GM18526 (cell line): ENCODE measurements around the gene DONSON.

Experiments
- POLR2A ChIP-seq: IDR thresholded peaks from 3 replicates; pipeline ENCODE4 v1.6.1; 2011; ENCODE audit not compliant: insufficient read length; ENCODE audit errors: extremely low read depth

DONSON gene

GRCh38 chr21:33567914-33568313, 20.6 kb downstream of the DONSON start:
- no peak for TF ChIP-seq POLR2A

GRCh38 chr21:33566514-33566913, 22.0 kb downstream of the DONSON start:
- no peak for TF ChIP-seq POLR2A

GRCh38 chr21:33562389-33562788, 26.1 kb downstream of the DONSON start:
- TF ChIP-seq POLR2A = no peak

GRCh38 chr21:33561373-33561772, 27.1 kb downstream of the DONSON start:
- TF ChIP-seq POLR2A = no peak

- no peak for TF ChIP-seq POLR2A
Measured at GRCh38 chr21:33560965-33561364, 27.5 kb downstream of the DONSON start.

- TF ChIP-seq POLR2A = no peak
Measured at GRCh38 chr21:33559813-33560212, 28.7 kb downstream of the DONSON start.

- no peak for TF ChIP-seq POLR2A
Measured at GRCh38 chr21:33558777-33559421, 29.6 kb downstream of the DONSON start.

GRCh38 chr21:33557447-33557846, 31.0 kb downstream of the DONSON start:
- no peak for TF ChIP-seq POLR2A

GRCh38 chr21:33554982-33555344, 33.5 kb downstream of the DONSON start:
- TF ChIP-seq POLR2A = no peak

- no peak for TF ChIP-seq POLR2A
Measured at GRCh38 chr21:33554236-33554981, 34.1 kb downstream of the DONSON start.

- no peak for TF ChIP-seq POLR2A
Measured at GRCh38 chr21:33552999-33553598, 35.4 kb downstream of the DONSON start.

- TF ChIP-seq POLR2A = no peak
Measured at GRCh38 chr21:33552093-33552998, 36.1 kb downstream of the DONSON start.

- no peak for TF ChIP-seq POLR2A
Measured at GRCh38 chr21:33551664-33552063, 36.8 kb downstream of the DONSON start.

- no peak for TF ChIP-seq POLR2A
Measured at GRCh38 chr21:33550772-33551660, 37.5 kb downstream of the DONSON start.

GRCh38 chr21:33549848-33550771, 38.4 kb downstream of the DONSON start:
- TF ChIP-seq POLR2A = no peak
